Stimulated activated CD4-positive, alpha-beta T cell treated with anti-CD3 and anti-CD28 coated beads, Interleukin-2, amount 100 ng/mL, for 4 hours (primary cell): ENCODE data around the gene CACYBP.

Source experiments
- DNase-seq: peaks from one replicate; pipeline ENCODE4 v3.0.0-alpha.2; 2020; ENCODE audit warnings: low read depth

The CACYBP gene

GRCh38 chr1:174974711-174975119, 25.0 kb upstream of the CACYBP start:
- DNase-seq = no peak

GRCh38 chr1:174975764-174976163, 24.0 kb upstream of the CACYBP start:
- DNase-seq = no peak

DNA sequence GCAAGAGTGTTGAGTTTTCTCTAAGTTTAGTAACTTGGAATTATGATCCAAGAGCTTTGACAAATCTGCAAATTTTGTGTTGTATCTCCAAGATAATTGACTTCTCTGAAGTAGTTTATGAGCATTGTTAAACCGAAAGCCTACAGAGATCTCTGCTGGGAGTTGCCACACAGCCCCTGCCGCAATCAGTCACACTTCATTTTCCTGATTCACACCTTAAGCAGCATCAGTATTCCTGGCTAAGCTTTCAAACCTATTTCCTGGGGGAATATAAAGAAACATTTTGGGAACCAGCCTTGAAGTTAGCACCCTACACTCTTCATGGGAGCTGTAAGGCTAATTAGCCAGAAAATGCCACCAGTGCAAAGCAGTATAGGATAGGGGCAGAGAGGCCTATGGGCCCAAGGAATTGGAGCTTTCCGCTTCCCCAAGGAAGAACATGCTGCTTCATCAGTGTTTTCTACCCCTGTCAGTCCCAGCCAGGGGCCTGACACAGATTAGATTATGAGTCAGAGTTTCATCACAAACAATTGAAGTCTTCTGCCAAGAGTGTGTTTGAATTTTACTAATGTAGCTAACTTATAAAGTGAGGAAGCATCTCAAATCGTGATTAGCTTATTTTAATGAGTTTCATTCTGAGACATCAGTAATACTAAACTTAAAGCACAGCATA, 23.2 kb upstream of the CACYBP start:
- DNase-seq = no peak

- no peak for DNase-seq
Measured at GRCh38 chr1:174982971-174983689, 16.6 kb upstream of the CACYBP start.

DNA sequence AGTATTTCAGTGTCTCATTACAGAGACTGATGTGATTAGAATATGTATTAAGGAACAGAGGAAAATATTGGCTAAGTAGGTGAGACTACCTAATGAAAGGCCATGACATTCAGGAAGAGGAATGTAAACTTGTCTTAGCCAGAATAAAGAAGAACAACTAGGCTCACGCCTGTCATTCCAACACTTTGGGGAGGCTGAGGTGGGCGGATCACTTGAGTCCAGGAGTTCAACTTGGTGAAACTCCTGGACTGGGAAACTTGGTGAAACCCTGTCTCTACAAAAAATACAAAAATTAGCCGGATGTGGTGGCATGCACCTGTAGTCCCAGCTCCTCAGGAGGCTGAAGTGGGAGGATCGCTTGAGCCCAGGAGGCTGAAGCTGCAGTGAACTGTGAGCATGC, 14.8 kb upstream of the CACYBP start:
- no peak for DNase-seq

DNA sequence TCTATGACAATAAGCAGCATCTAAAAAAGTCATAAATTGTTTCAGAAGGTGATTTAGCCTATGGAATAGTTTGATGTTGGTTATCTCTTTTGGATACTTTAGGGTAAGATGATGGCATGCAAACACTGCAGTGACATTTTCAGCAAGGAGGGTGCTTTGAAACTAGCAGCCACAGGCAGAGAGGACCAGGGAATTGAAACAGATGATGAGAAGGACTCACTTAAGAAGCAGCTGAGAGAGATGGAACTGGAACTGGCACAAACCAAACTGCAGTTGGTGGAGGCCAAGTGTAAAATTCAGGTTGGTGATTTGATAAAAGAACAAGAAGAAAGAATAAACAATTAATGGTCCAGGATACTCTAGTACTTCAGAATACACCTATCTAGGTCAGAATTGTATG, 11.2 kb upstream of the CACYBP start:
- no peak for DNase-seq

DNA sequence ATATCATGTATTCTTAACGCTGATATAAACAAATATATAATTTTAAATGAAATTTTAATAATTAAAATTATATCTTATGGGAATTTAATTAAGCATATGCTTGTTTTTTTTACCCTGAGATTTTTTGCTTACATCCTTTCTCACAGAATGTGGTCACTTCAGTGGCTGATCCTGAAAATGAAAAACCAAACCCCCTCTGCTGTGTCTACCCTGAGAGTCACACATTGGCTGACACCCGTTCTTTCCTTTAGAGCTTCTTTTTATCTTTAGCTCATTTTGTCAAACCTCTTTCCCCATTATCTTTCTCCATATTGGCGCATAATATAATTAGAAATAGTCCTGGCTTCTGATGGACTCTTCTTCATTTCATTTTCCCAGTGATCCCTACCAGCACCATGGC, 10.8 kb upstream of the CACYBP start:
- no peak for DNase-seq

DNA sequence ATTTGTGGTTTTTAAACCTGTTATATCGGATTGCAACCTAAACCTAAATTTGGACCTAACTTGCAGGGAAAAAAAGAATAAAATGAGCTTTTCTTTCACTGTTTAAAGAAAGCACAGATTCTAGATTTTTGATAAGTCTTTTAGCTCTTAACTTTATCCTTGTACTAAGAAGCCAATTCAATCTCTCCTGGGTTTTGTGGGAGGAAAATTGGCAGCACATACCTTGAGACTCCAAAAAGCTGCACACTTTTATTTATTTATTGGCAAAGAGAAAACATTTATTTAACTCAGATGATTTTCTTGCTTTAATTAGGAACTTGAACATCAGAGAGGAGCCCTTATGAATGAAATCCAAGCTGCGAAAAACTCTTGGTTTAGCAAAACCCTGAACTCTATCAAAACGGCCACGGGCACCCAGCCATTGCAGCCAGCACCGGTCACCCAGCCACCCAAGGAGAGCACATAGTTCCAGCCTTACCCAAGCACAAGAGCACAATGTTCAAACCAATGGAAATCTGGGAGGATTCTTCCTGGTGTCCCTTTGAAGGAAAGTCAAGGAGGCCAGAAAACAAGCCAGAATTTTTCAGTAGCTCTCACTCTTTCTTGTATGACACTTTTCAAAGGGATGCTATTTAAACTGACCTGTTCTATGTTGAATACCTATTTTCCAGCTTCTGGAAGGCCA, 10.1 kb upstream of the CACYBP start:
- DNase-seq = no peak

DNA sequence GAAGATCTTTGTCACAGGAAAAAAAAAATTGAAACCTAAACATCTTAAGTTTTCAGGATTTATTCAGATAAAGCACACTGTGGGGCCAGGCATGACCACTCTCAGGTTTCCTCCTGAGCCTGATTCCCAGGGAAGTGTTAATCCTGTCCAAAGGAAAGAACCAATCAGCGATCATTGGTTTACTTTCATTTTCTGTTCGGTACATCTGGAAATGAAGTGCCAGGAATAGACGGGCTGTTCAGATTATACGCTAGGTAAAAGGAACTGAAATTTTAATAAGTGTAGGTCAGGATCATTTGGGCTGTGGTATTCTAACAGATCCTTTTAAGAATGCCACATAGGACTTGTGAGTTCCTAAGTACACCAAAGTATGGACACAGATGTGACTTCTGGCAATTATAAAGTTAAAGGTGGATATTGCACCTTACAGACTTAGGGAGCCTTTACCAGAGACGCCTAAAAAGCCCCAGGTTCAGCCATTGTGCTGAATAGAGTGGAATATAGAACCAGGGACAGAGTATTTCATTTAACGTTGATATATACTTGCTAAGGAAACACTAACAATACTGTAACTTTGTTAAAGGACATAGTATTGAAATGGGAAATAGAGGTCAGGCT, 9.3 kb upstream of the CACYBP start:
- DNase-seq = no peak

DNA sequence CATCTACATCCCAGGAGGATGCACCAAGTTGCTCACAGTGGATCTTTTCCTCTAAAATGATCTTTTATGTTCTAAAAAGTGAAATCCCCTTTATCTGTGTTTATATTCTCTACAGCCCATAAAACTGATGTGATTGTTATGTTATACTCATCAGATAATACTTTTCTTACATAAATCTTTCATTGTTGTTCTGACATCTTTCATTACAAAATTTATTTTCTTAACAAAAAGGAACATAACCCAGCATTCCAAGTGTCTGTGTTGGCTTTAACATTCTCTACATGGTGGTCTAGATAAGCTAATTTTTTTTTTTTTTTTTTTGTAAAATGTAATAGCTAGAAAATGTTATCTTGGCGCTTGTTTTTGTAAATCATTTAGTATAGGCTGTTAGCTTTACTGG, 8.3 kb upstream of the CACYBP start:
- DNase-seq = no peak

DNA sequence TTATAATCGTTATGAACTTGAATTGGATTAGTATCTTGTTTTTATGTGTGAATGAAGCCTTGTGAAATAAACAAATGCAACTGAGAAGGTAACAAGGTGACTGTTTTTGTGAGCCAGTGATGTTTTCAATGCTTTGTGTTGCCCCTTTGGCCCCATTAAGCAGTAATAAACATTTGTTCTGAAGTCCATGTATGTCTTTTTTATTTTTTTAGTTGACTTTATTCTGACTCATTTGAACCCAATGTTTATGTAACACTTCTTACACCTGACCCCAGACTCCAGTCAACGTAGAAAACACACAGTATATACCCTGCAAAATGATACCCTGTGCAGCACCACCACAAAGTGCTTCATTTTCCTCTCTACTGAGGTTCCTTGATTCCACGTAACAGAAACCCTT, 4.6 kb upstream of the CACYBP start:
- no peak for DNase-seq

DNA sequence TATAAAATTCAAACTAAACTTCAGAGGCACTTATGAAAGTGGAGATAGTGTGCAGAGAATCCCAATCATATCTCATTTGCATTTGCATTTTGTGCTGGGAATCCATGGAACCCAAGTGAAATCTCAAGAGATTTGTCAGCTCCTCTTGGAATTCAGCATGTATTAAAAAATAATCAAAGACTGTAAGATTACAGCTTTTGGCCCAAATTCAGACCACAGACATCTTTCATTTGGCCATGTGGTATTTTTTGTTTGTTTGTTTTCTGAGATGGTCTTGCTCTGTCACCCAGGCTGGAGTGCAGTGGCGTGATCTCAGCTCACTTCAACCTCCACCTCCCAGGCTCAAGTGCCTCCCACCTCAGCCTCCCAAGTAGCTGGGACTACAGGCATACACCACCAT, 3.8 kb upstream of the CACYBP start:
- no peak for DNase-seq

DNA sequence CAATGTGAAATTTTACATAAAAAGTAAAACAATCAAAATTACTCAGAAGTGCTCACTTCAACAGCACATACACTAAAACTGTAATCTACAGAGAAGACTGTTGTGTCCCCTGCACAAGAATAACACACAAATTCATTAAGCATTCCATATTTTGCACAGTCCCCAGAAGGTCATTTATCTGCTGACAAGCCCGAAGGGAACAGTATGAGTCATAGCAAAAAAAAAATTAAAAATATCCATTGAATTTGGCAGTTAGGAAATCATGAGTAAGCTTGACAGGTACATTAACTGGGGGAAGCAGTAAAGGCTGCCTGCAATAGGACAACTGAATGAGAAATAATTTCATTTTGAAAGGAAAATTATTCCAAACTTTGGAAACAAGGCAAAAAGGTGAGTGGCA, 3.3 kb upstream of the CACYBP start:
- DNase-seq = no peak

DNA sequence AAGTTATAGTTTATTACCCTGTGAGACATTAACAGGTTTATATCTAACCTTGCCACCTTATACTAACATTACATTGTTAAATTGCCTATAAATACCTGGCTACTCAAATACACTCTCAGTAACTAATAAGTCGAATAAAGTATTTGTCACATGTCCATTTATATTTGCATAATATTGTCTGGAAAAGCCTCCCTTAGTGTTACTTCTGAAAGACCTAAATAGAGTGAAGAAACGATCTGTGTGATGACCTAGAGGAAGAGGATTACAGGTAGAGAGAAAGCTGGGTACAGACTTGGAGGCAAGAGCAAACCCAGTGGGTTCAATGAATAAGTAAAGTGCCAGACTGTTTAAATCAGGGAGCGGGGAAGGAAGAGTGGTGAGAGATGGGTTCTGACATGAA, 2.7 kb upstream of the CACYBP start:
- no peak for DNase-seq

GRCh38 chr1:174998569-174999215, 1.1 kb upstream of the CACYBP start:
- DNase-seq = peak; percentile 17

GRCh38 chr1:174999216-174999935, 371 bp upstream of the CACYBP start:
- DNase-seq = peak; percentile 97

DNA sequence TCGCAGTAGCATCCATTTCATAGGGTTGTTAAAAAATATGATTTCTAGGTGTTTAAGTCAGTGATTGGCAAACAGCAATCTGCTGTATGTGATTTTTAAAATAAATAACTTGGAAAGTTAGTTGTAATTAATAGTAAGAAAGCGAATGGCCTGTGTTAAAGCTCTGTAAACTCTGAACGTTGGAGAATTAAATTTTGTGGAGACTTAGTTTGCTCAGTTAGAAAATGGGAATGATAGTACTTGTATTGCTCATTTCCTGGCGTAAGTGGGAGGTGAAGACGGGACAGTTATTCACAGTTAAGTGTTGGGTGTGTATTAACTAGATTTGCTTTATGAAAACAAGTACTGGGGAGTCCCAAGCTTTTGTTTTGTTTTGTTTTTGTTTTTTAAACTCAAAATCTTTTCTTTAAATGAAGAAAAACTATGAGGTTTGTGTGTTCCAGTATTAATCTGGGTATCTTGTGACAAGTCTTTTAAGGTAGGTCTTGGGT, 995 bp downstream of the CACYBP start:
- no peak for DNase-seq

DNA sequence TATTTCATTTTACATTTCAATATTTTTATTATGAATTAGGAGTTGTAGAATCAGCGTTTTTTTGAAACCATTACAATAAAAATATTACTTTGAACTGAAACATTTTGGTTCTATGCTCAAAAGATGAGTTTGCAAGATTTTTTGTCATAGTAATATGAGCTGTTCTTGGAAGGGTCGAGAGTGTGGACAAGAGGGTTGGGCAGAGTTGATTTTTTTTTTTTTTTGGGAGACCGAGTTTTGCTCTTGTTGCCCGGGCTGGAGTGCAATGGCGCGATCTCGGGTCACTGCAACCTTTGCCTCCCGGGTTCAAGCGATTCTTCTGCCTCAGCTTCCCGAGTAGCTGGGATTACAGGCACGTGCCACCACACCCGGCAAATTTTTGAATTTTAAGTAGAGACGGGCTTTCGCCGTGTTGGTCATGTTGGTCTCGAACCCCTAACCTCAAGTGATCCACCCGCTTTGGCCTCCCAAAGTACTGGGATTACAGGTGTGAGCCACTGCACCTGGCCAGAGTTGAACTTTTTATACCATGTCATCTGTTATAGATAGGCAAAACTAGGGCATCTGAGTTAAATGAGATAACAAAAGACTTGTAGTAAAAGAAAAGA, 3.3 kb downstream of the CACYBP start:
- no peak for DNase-seq

DNA sequence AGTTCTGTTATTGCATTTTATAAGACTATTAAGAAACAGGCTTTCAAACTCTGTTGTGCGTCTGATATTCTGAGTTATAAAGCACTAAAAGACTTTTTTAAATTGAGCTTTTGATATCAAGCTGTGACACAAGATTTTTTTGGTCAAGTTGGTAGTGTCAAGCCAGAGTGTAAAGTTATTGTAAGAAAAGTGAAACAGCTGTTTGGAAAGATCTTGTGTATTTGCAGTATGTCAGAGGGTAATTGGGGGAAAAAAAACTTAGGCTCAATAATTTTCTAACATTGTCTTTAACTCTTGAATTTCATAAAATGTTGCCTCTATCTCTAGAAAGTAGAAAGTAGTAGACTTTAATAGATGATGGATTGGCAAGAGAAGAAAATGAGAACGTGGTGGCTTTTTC, 3.8 kb downstream of the CACYBP start:
- no peak for DNase-seq

- DNase-seq = no peak
Measured at GRCh38 chr1:175005085-175005783, 5.5 kb downstream of the CACYBP start.

DNA sequence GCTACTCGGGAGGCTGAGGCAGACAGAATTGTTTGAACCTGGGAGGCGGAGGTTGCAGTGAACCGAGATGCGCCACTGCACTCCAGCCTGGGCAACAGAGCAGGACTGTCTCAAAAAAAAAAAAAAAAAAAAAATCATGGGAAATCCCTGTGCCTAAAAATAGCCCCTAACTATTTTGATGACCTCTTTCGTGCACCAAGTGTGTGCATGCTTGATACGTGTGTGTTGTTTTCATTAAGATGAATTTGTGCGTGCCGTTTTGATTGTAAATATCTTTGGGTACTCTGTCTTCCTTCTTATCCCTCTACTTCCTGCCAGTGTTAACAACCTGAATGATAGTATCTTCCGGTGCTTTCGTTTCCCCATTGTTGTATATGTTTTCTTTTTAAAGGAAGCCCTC, 9.8 kb downstream of the CACYBP start:
- DNase-seq = no peak
